ENCODE data around the gene PCP2.

- TF ChIP-seq SMC3 (IDR thresholded peaks at IDR 0.05) (no peak), CTCF (IDR thresholded peaks at IDR 0.05) (no peak), PHF8 (IDR thresholded peaks at IDR 0.05; ENCODE audit: borderline replicate concordance, low read depth) (no peak), CEBPB (IDR thresholded peaks at IDR 0.05) (no peak), ZSCAN20 (CRISPR knock-in tag; IDR thresholded peaks at IDR 0.05) (no peak)
Observed at GRCh38 chr19:7647156-7647555, 13.6 kb upstream of the PCP2 start.

Data from A549 (cell line).